Prostate gland (tissue), 2 donors: Measurements from ENCODE around the gene AFF1. TPM values are rescaled to one million over a fixed set of nuclear protein-coding genes. Genes with fewer than 3 reads are reported as not detected.
"Not testable (repeated sequence)": the region's sequence is repeated elsewhere in the genome, so short reads cannot be mapped to it uniquely, and the experiment has no call there.

Experiments
- DNase-seq: peaks from one replicate; pipeline ENCODE4 v3.0.0-alpha.2; 2019; ENCODE audit warnings: low spot score
- H3K27ac ChIP-seq, 2 donors: fragments of 200-600 bp; sonication (generic); 2 replicates each; pipeline ENCODE4 v1.5.1; 2017 to 2019
- H3K27me3 ChIP-seq: fragments of 200-600 bp; sonication (generic); replicated peaks from 2 replicates; pipeline ENCODE4 v1.5.1; 2019; ENCODE audit not compliant: insufficient read depth
- H3K36me3 ChIP-seq, 2 donors: fragments of 200-600 bp; sonication (generic); 1 replicate in 1 of 2; 2 replicates in 1 of 2; pipeline versions ENCODE4 v1.5.1 to v1.8.1; 2017 to 2019
- H3K4me1 ChIP-seq: fragments of 200-600 bp; sonication (generic); replicated peaks from 2 replicates; pipeline ENCODE4 v1.5.1; 2019
- H3K4me3 ChIP-seq, 2 donors: fragments of 200-600 bp; sonication (generic); 2 replicates each; pipeline ENCODE4 v1.5.1; 2017 to 2019
- H3K9me3 ChIP-seq: fragments of 200-600 bp; sonication (generic); 2 replicates; pipeline ENCODE4 v1.5.1; 2017
- CTCF ChIP-seq, 4 experiments: fragments of 200-600 bp in 2 of 4; fragments of 450-650 bp in 2 of 4; sonication (generic) in 2 of 4; IDR thresholded peaks; 1 replicate in 3 of 4; 2 replicates in 1 of 4; pipeline ENCODE4 v1.5.1; 2016 to 2019; ENCODE audit warnings: antibody characterized with exemption in 4 of 4, mild to moderate bottlenecking in 2 of 4, moderate library complexity in 2 of 4
- POLR2A ChIP-seq: fragments of 450-650 bp; IDR thresholded peaks from one replicate; pipeline ENCODE4 v1.6.1; 2016; ENCODE audit warnings: antibody characterized with exemption, mild to moderate bottlenecking
- POLR2AphosphoS5 ChIP-seq: sonication (generic); formaldehyde crosslinking; IDR thresholded peaks from one replicate; pipeline ENCODE4 v1.6.1; 2017; ENCODE audit warnings: antibody characterized with exemption
- WGBS: methylation state at CpG from one replicate; pipeline ENCODE4 v1.1.5; 2018; 5-methylcytosine and 5-hydroxymethylcytosine counted together
- intact Hi-C: fragments of 100-400 bp; cut with DNase I; formaldehyde crosslinking; loops from one replicate; pipeline ENCODE4 v1.14.2; 2022
- total RNA-seq, 2 donors: library from RNA; depleted of rRNA; stranded (reverse); fragments of >200 nt; gene quantifications; one replicate each; pipeline ENCODE4 v1.1.0, GENCODE V29; 2016

Gene AFF1
- total RNA-seq, 2 donors from 2014 or later: 69.7 to 92.5 TPM

GRCh38 chr4:86990510-86990909, 55.7 kb downstream of the AFF1 start:
- Histone ChIP-seq H3K36me3 (no peaks in the 10 kb centered on the region), H3K4me1 (no peaks in the 10 kb centered on the region), H3K9me3 (no peaks in the 10 kb centered on the region), H3K27ac (no peak overlapping the region), H3K27me3 (no peaks in the 10 kb centered on the region), H3K4me3 (no peak overlapping the region)
- WGBS: 97% methylated on average over 3 of the region's 3 CpGs
- intact Hi-C loops: no loop called here
- TF ChIP-seq CTCF (IDR thresholded peaks at IDR 0.05): no peak
- TF ChIP-seq POLR2AphosphoS5: no peak
- TF ChIP-seq POLR2A: no peak
- DNase-seq: no peak

- TF ChIP-seq CTCF (IDR thresholded peaks at IDR 0.05) (no peak), POLR2AphosphoS5 (no peak), POLR2A (no peak)
- Histone ChIP-seq H3K4me1 (no peaks in the 10 kb centered on the region), H3K4me3 (no peak overlapping the region), H3K36me3 (no peaks in the 10 kb centered on the region), H3K27me3 (no peaks in the 10 kb centered on the region), H3K9me3 (no peaks in the 10 kb centered on the region), H3K27ac (no peak overlapping the region)
- 86% methylated on average over 1 of the region's 1 CpG for WGBS
- intact Hi-C loops: no loop called here
- DNase-seq: no peak
Observed at GRCh38 chr4:86991994-86992393, 57.2 kb downstream of the AFF1 start.

- TF ChIP-seq CTCF (IDR thresholded peaks at IDR 0.05): no peak
- TF ChIP-seq POLR2AphosphoS5: no peak
- TF ChIP-seq POLR2A: no peak
- H3K9me3 ChIP-seq: no peaks in the 10 kb centered on the region
- no peaks in the 10 kb centered on the region for H3K4me1 ChIP-seq
- no peaks in the 10 kb centered on the region for H3K27me3 ChIP-seq
- intact Hi-C loops: no loop called here
- WGBS: 69% methylated on average over 6 of the region's 6 CpGs
- no peak overlapping the region for H3K4me3 ChIP-seq
- peak overlapping the region in 1 of 2 donors; percentile 18 for H3K27ac ChIP-seq
- H3K36me3 ChIP-seq: no peaks in the 10 kb centered on the region
- DNase-seq: no peak
Observed at GRCh38 chr4:86993909-86994681, 59.3 kb downstream of the AFF1 start.

GRCh38 chr4:86994686-86995085, 59.9 kb downstream of the AFF1 start:
- peak overlapping the region in 1 of 2 donors; percentile 18 for H3K27ac ChIP-seq
- TF ChIP-seq POLR2A (no peak), POLR2AphosphoS5 (no peak), CTCF (IDR thresholded peaks at IDR 0.05) (no peak)
- no peak overlapping the region for H3K4me3 ChIP-seq
- DNase-seq: no peak
- H3K36me3 ChIP-seq: no peaks in the 10 kb centered on the region
- H3K9me3 ChIP-seq: no peaks in the 10 kb centered on the region
- intact Hi-C loops: no loop called here
- 88% methylated on average over 2 of the region's 2 CpGs for WGBS
- no peaks in the 10 kb centered on the region for H3K4me1 ChIP-seq
- H3K27me3 ChIP-seq: no peaks in the 10 kb centered on the region

GRCh38 chr4:86996510-86996909, 61.7 kb downstream of the AFF1 start:
- intact Hi-C loops, DNase-seq, H3K9me3 ChIP-seq, H3K4me1 ChIP-seq, H3K4me3 ChIP-seq, H3K27me3 ChIP-seq, H3K27ac ChIP-seq, H3K36me3 ChIP-seq: not testable (repeated sequence)
- 92% methylated on average over 3 of the region's 6 CpGs for WGBS
